OCI-LY3 (cell line): ENCODE measurements around the gene ANKRD63.

Source experiments
- H2AFZ ChIP-seq: fragments of 200-600, 300-600 bp; shearing (Covaris generic); 2 replicates; pipeline ENCODE4 v1.6.0; 2014; ENCODE audit warnings: antibody characterized with exemption, low read depth, low read length
- H3K27ac ChIP-seq: fragments of 200-600, 300-600 bp; sonication (generic); 2 replicates; pipeline ENCODE4 v1.5.1; 2014; ENCODE audit warnings: mild to moderate bottlenecking, low read length, moderate library complexity, mixed read lengths
- H3K27me3 ChIP-seq: fragments of 200-600, 300-600 bp; sonication (generic); 2 replicates; pipeline ENCODE4 v1.6.1; 2014; ENCODE audit warnings: low read depth, low read length, mixed read lengths
- H3K36me3 ChIP-seq: fragments of 200-600, 300-600 bp; sonication (generic); replicated peaks from 2 replicates; pipeline ENCODE3; 2014; ENCODE audit warnings: low read depth, low read length, mixed read lengths
- H3K4me1 ChIP-seq: fragments of 300-600, 200-600 bp; sonication (generic); 2 replicates; pipeline ENCODE4 v1.6.1; 2014; ENCODE audit warnings: low read length, mixed read lengths
- H3K4me2 ChIP-seq: fragments of 200-600, 300-600 bp; sonication (generic); 2 replicates; pipeline ENCODE4 v1.6.1; 2014; ENCODE audit warnings: low read length, mixed read lengths
- H3K4me3 ChIP-seq: fragments of 300-600, 200-600 bp; sonication (generic); 2 replicates; pipeline ENCODE4 v1.5.1; 2014; ENCODE audit warnings: antibody characterized with exemption, mild to moderate bottlenecking, low read length, moderate library complexity
- H3K79me2 ChIP-seq: fragments of 300-600, 200-600 bp; shearing (Covaris generic); 2 replicates; pipeline ENCODE4 v1.6.1; 2014; ENCODE audit warnings: mild to moderate bottlenecking, low read length, mixed read lengths
- H3K9ac ChIP-seq: fragments of 300-600, 200-600 bp; shearing (Covaris generic); 2 replicates; pipeline ENCODE4 v1.6.0; 2014; ENCODE audit warnings: mild to moderate bottlenecking, low read length, moderate library complexity
- H3K9me3 ChIP-seq: fragments of 200-600, 300-600 bp; shearing (Covaris generic); 2 replicates; pipeline ENCODE4 v1.6.1; 2014; ENCODE audit warnings: low read length, mixed read lengths; ENCODE audit not compliant: insufficient read depth
- H4K20me1 ChIP-seq: fragments of 200-600, 300-600 bp; sonication (generic); 2 replicates; pipeline ENCODE4 v1.6.1; 2016; ENCODE audit warnings: low read length, mixed read lengths; ENCODE audit not compliant: insufficient read depth
- CTCF ChIP-seq: fragments of 200-600, 300-600 bp; sonication (generic); IDR thresholded peaks from 2 replicates; pipeline ENCODE4 v1.5.1; 2014; ENCODE audit warnings: antibody characterized with exemption, low read length, low read depth
- EZH2phosphoT487 ChIP-seq: fragments of 200-600 bp; shearing (Covaris generic); IDR thresholded peaks from 2 replicates; pipeline ENCODE4 v1.6.1; 2018; ENCODE audit warnings: antibody characterized with exemption, mixed run types, low read depth

ANKRD63 gene

GRCh38 chr15:40240619-40241221 lies 42.1 kb downstream of the ANKRD63 start:
- Histone ChIP-seq H3K27me3 (no peaks in the 10 kb centered on the region), H3K4me2 (no peak overlapping the region), H3K36me3 (no peaks in the 10 kb centered on the region), H3K27ac (no peak overlapping the region), H2AFZ (no peak overlapping the region), H3K4me3 (no peak overlapping the region), H4K20me1 (no peaks in the 10 kb centered on the region), H3K9me3 (no peaks in the 10 kb centered on the region), H3K9ac (no peak overlapping the region), H3K79me2 (no peaks in the 10 kb centered on the region), H3K4me1 (peaks cover 6% of the 10 kb centered on the region; the same call in 1 of the 2 replicates)
- TF ChIP-seq EZH2phosphoT487 (no peak), CTCF (no peak)

- Histone ChIP-seq H4K20me1 (no peaks in the 10 kb centered on the region), H3K36me3 (no peaks in the 10 kb centered on the region), H3K4me1 (peaks cover 12% of the 10 kb centered on the region), H3K4me3 (no peak overlapping the region), H3K27ac (no peak overlapping the region), H3K79me2 (no peaks in the 10 kb centered on the region), H3K27me3 (no peaks in the 10 kb centered on the region), H3K9ac (no peak overlapping the region), H3K4me2 (no peak overlapping the region), H3K9me3 (no peaks in the 10 kb centered on the region), H2AFZ (no peak overlapping the region)
- no peak for TF ChIP-seq CTCF
- TF ChIP-seq EZH2phosphoT487: no peak
These were observed 42.9 kb downstream of the ANKRD63 start for GRCh38 chr15:40239693-40240618.

GRCh38 chr15:40239404-40239692 lies 43.5 kb downstream of the ANKRD63 start:
- Histone ChIP-seq H3K9ac (no peak overlapping the region), H3K27me3 (no peaks in the 10 kb centered on the region), H3K4me3 (peak overlapping the region; percentile 70), H3K79me2 (no peaks in the 10 kb centered on the region), H4K20me1 (no peaks in the 10 kb centered on the region), H3K36me3 (peaks cover 2% of the 10 kb centered on the region), H2AFZ (no peak overlapping the region), H3K27ac (no peak overlapping the region), H3K4me2 (peak overlapping the region; percentile 84), H3K4me1 (peaks cover 18% of the 10 kb centered on the region), H3K9me3 (no peaks in the 10 kb centered on the region)
- no peak for TF ChIP-seq CTCF
- no peak for TF ChIP-seq EZH2phosphoT487
